Gastrocnemius medialis (tissue), 4 donors: ENCODE results near the gene TENT5C.

Experiments used
- CTCF ChIP-seq, 5 experiments: fragments of 450-650 bp in 3 of 5; fragments of 200-600 bp in 2 of 5; sonication (generic) in 2 of 5; IDR thresholded peaks in 4 of 5; conservative IDR thresholded peaks in 1 of 5; 1 replicate in 4 of 5; 2 replicates in 1 of 5; pipeline ENCODE4 v1.5.1; 2016 to 2019; ENCODE audit warnings: antibody characterized with exemption in 5 of 5, mild to moderate bottlenecking in 3 of 5, moderate library complexity in 3 of 5
- POLR2A ChIP-seq, 2 donors: fragments of 450-650 bp; IDR thresholded peaks; one replicate each; pipeline ENCODE4 v1.6.1; 2017; ENCODE audit warnings: antibody characterized with exemption in 2 of 2, mild to moderate bottlenecking in 2 of 2, moderate library complexity in 2 of 2

GRCh38 chr1:117581391-117581943 is 24.4 kb upstream of the TENT5C start:
- no peak for TF ChIP-seq CTCF (IDR thresholded peaks at IDR 0.05 in 4 of 5, conservative IDR thresholded peaks at IDR 0.05 in 1 of 5)
- no peak for TF ChIP-seq POLR2A (IDR thresholded peaks at IDR 0.05)
